ENCODE measurements around the gene BMP6. TPM values are rescaled to one million over a fixed set of nuclear protein-coding genes. Genes with fewer than 3 reads are reported as not detected.

BMP6 gene
- total RNA-seq, 1 experiment from 2014 or later = 6.4 TPM

DNA sequence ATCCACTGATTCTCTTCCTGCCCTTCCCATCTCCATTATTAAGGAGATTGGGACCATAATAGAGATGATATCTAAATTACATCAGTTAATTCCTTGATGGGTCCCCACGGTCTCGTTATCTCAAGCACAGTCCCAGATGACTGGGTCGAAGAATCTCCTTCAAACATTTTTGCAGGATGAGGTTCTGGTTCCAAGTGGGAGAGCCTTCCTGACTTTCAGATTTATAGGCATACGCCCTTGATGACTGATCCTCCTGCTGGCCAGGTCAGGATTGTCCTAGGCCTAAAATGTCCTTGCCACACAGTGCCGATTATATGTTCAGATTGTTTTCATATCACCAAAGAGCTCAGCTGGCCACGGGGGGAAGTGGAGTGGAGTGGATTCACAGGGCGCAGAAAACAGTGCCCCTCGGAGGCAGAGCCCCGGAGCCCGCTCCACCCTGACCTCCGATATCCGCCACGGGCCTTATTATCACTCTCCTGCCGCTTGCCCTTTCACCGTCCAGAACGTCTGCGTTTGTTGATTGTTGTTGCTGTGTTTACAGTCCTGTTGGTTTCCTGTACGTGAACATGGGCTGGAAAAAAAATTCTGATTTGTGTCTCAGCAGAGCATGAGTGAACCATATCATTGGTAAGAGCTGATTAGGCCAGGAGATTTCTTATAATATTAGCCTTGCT lies 8.9 kb downstream of the BMP6 start:
- no peak for DNase-seq (ENCODE audit: low read depth)
- in situ Hi-C loops (cut with HindIII; ENCODE audit: low pct_unique_long_range_greater_than_20kb, low sequenced_read_pairs) = no loop called here

DNA sequence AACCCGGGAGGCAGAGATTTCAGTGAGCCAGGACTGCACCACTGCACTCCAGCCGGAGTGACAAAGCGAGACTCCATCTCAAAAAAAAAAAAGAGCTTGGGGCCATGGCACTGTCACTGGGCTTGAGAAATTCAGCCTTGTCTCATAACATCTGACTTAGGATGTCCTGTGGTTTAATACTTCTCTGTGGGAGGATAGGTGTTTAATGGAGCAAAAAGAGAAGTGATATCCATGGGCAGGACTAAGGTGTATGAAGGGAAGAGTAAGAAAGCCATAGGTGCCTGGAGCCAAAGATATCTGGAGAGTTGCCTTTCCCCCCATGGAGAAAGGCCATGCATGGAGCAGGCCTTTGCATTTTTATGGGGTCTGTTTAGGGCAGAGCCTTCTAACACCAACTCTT lies 11.2 kb downstream of the BMP6 start:
- DNase-seq (ENCODE audit: low read depth) = no peak
- in situ Hi-C loops (cut with HindIII; ENCODE audit: low pct_unique_long_range_greater_than_20kb, low sequenced_read_pairs) = no loop called here

DNA sequence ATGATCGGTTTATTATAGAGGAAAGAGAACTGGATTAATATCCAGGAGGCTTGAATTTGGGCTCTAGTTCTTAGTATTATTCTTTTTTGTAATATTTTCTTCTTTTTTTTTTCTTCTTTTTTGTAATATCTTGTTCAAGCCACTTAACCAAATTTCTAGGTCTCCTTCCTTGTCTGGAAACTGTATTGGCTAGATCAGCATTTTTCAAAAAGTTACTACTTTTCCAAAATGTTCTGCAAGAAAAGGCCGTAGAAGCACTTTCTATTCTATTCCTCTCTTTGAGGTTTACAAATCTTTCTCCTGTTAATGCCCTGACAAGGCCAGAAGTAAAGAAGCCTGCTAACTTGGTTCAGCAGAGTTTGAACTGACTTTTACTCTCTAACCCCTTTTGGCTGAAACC lies 12.0 kb downstream of the BMP6 start:
- in situ Hi-C loops (cut with HindIII; ENCODE audit: low pct_unique_long_range_greater_than_20kb, low sequenced_read_pairs) = no loop called here
- DNase-seq (ENCODE audit: low read depth) = no peak

DNA sequence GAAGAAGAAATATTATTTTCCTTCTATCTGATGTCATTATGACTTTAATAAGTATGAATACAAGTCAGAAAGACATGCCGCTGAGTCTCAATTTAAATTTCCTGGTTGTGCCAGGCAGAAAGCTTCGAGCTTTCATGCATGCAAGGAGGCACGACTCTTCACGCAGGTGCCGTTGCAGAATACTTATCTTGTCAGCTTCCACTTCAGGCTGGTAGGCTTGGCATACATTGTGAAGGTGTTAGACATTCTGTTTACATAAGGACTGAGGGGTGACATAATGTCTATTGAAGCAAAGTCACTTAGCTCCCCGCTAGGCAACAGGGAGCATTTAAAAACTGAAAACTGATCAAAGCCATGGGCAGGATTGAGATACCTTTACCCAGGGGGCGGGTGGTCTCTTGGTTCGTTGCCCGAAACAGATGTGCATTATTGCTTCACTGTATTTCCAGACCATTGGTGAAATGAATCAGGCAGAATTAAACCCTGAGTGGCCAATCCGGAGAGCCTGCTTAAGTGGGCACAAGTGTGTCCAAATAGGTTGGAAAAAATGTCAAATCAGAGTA lies 16.4 kb downstream of the BMP6 start:
- in situ Hi-C loops (cut with HindIII; ENCODE audit: low pct_unique_long_range_greater_than_20kb, low sequenced_read_pairs) = no loop called here
- DNase-seq (ENCODE audit: low read depth) = no peak

DNA sequence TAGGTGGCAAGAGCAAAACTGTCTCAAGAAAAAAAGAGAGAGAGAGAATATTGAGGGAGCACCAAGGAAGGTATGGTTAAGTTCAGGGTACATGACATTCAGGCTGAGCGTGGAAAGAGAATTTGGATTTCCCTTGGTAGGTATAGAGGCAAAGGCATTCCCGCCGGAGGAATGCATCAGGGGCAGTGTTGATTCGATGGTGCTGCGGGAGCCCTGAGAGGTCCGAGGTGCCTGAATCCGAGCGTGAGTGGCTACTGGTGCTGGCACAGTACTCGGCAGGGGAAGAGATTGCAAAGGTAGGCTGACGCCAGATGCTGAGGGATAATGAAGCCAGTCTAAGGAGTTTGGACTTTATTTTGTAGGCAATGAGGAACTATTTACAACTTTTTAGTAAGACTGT lies 20.0 kb downstream of the BMP6 start:
- no peak for DNase-seq (ENCODE audit: low read depth)
- in situ Hi-C loops (cut with HindIII; ENCODE audit: low pct_unique_long_range_greater_than_20kb, low sequenced_read_pairs) = no loop called here

DNA sequence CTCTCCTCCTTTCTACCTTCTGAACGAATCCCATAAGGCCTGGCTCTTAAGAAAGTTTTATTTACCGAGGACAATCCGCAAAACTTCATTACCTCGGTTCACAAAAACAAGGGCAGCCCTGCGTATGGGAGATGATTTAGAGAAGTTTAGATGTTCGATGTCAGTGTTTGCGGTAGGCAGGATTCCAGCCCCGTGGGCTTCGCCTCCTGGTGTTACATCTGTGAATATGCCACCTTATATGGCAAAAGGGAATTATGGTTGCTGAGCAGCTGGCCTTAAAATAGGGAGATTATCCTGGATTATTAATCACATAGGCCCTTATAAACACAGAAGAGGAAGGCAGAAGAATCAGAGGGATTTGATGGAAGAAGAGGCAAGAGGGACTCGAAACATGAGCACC lies 21.1 kb downstream of the BMP6 start:
- in situ Hi-C loops (cut with HindIII; ENCODE audit: low pct_unique_long_range_greater_than_20kb, low sequenced_read_pairs) = no loop called here
- no peak for DNase-seq (ENCODE audit: low read depth)

DNA sequence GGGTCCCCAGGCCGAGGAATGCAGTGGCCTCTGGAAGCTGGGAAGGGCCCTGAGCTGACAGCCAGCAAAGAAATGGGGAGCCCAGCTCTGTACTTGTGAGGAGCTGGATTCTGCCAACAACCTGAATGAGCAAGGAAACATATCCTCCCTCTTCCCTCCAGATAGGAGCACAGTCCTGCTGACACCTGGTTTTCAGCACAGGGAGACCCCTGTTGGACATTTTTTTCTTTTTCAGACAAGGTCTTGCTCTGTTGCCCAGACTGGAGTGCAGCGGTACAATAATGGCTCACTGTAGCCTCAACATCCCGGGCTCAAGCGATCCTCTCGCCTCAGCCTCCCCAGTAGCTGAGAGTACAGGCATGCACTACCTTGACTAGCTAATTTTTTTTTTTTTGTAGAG lies 21.5 kb downstream of the BMP6 start:
- in situ Hi-C loops (cut with HindIII; ENCODE audit: low pct_unique_long_range_greater_than_20kb, low sequenced_read_pairs) = no loop called here
- DNase-seq (ENCODE audit: low read depth) = no peak

DNA sequence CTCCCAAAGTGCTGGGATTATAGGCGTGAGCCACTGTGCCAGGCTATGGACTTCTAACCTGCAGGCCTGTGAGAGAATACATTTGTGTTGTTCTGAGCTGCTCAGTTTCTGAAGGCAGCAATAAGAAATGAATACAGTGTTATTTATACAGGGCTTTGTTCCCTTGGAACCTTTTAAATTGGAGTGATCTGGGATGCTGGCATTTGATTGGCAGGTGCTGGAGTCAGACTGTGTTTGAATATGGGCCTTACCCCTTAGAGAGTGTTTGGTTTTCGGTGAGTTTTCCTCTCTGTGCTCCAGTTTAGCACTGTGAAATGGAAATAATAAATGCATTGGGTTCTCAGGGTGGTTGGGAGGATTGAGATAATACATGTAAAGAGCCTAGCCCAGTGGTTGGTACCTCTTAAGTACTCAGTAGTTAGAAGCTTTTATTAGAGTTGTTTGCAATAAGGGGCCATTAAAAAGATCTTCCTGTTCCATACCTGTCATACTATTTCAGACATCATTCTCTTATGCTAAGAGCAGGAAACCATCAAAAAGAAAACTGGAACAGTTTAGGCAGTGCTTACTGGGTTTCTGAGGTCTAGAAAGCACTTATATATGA lies 22.1 kb downstream of the BMP6 start:
- DNase-seq (ENCODE audit: low read depth) = no peak
- in situ Hi-C loops (cut with HindIII; ENCODE audit: low pct_unique_long_range_greater_than_20kb, low sequenced_read_pairs) = no loop called here

DNA sequence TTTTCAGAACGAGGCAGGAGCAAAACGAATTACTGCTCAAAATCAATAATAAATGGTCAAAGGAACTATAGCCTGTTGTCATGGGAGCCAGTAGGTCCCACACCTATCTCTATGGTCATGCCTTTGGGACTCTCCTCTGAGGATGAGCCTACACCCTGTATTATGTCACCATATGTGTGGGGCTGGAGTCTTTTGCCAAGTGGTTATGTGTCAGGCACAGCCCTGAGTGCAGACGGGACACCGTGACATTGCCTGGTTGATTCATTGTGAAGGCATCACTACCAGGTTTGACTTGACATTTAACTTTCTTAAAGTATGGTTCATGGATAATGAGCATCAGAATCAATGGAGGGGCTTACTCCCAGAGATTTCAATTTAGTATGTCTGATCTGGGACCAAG lies 23.6 kb downstream of the BMP6 start:
- in situ Hi-C loops (cut with HindIII; ENCODE audit: low pct_unique_long_range_greater_than_20kb, low sequenced_read_pairs) = no loop called here

DNA sequence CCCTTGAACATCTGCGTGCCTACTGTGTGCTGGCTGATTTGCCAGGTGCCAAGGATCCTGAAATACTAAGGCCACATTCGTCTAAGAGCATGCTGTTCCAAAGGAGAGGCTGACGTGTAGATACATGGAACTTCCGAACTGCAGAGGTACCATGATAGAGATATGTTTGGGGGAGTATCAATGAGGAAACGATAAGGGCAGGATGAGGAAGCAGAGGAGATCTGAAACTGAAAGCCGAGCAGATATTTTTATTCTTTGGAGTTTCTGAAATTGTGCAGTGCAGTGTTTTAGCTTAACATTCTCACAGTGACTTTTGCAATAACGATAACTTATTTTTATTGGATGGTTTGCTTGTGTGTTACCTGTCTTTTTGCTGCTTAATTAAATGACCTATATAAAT lies 24.3 kb downstream of the BMP6 start:
- in situ Hi-C loops (cut with HindIII; ENCODE audit: low pct_unique_long_range_greater_than_20kb, low sequenced_read_pairs) = no loop called here

More for the DNA sequence above, 23.6 kb downstream of the BMP6 start:
- DNase-seq (ENCODE audit: low read depth) = no peak

DNA sequence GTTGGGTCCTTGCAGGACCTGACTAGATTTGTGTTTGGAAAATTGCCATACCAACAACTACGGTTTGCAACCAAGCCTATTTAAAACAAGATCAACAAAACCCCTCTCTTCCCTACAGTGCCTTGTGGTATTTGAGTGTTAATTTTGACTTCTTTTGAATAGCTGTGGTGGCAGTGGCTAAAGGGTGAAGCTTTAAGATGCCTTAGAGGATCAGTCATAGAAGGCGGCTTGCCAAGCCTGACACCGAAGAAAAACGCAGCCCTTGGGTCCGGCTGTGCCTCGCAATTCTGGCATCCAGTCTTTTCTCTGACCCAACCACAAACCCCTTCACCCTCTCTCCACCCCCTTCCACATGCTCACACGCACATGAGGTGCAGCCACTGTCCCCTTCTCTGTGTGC lies 32.6 kb downstream of the BMP6 start:
- in situ Hi-C loops (cut with HindIII; ENCODE audit: low pct_unique_long_range_greater_than_20kb, low sequenced_read_pairs) = no loop called here
- peak; percentile 66 for DNase-seq (ENCODE audit: low read depth)

More for the DNA sequence above, 24.3 kb downstream of the BMP6 start:
- no peak for DNase-seq (ENCODE audit: low read depth)

DNA sequence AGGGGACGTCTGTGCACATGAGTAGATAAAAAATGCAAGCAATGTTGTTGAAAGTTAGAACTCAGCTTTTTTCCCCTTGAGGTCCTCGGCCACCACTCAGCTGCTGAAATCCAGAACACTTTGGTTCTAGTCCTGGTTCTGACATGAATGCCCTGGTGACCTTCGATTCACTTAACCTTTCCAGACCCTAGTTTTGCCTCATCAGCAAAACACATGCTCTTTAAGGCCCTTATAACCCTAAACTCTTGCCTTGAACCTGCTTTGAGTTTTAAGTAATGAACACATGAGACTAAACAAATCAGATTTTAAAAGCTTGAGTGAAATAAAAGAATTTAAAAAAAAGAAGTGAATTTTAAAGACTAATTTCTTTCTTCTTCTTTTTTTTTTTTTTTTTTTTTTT lies 33.4 kb downstream of the BMP6 start:
- in situ Hi-C loops (cut with HindIII; ENCODE audit: low pct_unique_long_range_greater_than_20kb, low sequenced_read_pairs) = no loop called here

DNA sequence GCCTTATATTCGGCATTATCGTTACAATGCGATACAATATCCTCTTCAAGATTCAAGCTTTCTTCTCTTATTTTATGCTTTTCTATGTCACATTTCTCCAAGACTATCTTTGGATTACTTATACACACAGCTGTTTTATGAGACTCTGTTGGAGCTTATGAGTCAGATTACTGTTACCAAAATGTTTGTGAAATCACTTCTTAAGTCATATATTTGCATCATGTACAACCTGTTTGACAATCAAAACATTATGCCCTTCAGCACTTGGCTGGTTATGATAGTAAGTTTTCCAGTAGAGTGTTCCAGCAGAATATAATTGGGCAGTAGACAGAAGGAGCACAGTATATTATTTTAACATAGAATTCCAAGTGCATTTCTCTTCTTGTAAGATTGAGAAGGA lies 35.2 kb downstream of the BMP6 start:
- in situ Hi-C loops (cut with HindIII; ENCODE audit: low pct_unique_long_range_greater_than_20kb, low sequenced_read_pairs) = no loop called here
- DNase-seq (ENCODE audit: low read depth) = no peak

More for the DNA sequence above, 33.4 kb downstream of the BMP6 start:
- DNase-seq (ENCODE audit: low read depth) = no peak

DNA sequence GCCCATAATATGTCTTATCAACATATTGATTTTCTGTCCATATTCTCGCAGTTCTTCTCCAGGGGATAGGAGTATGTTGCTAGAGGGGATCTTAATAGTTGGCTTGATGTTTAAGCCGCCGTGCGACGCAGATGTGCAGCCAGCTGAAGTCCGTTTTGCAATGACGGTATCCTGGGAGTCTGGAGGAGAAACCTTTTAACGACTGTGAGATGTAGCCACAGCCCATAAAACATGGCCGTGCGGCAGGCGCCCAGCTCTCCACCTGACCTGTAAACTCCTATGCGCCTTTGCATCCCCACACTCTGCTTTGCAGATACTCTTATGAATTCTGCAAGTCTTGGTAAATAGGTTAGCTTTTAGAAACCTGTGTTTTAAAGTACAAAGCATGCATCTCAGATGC lies 36.9 kb downstream of the BMP6 start:
- in situ Hi-C loops (cut with HindIII; ENCODE audit: low pct_unique_long_range_greater_than_20kb, low sequenced_read_pairs) = no loop called here

DNA sequence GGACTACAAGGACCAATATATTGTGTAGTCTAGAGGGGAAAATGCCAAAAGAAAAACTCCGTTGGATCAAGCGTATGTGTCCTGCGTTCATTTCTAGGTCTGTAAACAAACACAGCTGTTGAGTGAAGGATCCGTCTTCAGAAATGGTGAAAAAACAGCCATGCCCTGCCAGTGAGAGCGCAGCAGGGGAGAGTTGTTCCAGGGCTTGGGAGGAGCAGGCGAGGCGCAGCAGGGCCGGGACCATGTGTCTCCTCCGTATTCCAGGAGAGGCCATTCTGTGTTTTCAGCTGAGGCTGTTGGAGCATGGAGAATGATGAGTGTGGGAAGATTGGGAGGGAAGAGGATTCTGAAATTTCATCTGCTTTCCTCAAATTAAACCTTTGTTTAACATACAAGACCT lies 38.0 kb downstream of the BMP6 start:
- no peak for DNase-seq (ENCODE audit: low read depth)
- in situ Hi-C loops (cut with HindIII; ENCODE audit: low pct_unique_long_range_greater_than_20kb, low sequenced_read_pairs) = no loop called here

More for the DNA sequence above, 36.9 kb downstream of the BMP6 start:
- DNase-seq (ENCODE audit: low read depth) = no peak

DNA sequence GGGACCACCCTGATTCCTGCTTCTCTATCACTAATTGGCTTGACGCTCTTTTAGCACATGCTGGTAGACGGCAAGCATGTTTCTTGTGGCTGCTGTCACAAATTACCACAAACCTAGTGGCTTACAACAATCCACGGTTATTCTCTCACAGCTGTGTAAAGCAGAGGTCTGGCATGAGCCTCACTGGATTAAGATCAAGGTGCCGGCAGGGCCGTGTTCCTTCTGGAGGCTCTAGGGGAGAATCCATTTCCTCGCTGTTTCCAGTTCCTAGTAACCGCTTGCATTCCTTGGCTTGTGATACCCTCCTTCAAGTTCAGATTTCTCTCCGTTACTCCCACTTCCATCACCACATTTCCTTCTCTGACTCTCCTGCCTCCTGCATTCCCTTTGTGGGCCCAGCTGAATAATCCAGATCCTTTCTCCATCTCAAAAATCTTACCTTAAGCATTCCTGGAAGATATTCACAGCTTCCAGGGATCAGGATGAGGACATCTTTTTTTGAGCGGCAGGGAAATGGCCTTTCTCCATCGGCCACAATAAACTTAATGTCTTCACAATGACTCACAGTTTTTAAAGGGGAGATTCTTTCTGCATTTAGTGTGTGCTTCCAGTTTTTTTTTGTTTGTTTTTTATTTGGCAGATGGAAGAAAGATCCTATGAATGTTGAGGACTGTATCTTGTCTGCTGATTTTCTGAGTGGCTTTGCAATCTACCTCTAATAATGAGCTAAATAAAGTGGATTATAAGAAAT lies 39.9 kb downstream of the BMP6 start:
- in situ Hi-C loops (cut with HindIII; ENCODE audit: low pct_unique_long_range_greater_than_20kb, low sequenced_read_pairs) = no loop called here
- no peak for DNase-seq (ENCODE audit: low read depth)

DNA sequence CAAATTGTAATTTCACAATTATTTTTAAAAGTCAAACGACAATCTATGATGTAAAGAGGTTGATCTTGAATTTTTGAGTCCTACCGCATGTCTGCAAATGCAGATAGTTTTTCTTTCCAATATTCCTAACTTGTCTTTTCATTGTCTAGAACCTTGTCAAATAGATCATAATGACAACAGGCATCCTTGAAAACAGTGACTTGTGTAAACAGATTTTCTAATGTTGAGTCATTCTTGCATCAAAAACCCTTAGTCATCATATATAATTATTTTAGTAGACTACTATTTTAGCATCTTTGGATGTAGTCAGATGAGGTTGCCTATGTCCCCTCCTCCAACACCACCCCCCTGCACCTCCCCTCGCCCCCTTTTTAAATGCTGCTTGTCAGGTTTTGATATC lies 43.8 kb downstream of the BMP6 start:
- in situ Hi-C loops (cut with HindIII; ENCODE audit: low pct_unique_long_range_greater_than_20kb, low sequenced_read_pairs) = no loop called here
- DNase-seq (ENCODE audit: low read depth) = peak; percentile 29

DNA sequence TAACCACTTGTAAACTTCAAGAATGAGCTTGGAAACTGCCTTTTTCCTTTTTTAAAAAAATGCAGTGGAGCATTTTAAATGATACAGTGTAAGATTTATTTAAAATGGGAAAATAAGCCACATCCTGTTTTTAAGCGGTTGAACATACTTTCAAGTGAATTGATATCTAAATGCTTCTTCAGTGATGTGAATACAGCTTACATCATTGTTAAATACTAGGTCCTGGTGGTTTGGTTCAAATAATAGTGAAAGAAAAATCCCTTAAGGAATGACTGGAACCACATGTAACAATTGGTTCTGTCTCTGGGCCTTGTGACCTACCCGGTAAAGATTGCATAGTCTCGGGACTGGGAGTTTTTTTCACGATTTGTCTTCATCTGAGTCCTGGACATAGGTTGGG lies 44.2 kb downstream of the BMP6 start:
- DNase-seq (ENCODE audit: low read depth) = no peak
- in situ Hi-C loops (cut with HindIII; ENCODE audit: low pct_unique_long_range_greater_than_20kb, low sequenced_read_pairs) = no loop called here

DNA sequence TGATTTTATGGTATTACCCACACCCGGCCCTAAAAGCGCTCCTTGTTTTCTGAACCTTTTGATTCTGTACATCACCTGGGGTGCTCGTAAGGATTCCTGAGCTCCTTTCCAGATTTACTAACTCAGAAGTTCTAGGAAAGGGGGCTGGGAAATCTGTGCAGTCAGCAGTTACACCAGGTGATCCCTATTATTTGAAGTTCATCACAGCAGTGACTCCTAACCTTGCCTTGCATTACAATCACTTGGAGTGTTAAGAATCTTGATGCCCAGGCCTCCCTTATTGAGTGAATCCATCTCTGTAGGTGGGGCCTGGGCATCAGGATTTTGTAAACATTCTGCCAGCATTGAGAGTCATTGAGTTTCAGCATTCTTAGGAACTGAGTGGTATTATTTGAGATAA lies 44.7 kb downstream of the BMP6 start:
- DNase-seq (ENCODE audit: low read depth) = no peak
- in situ Hi-C loops (cut with HindIII; ENCODE audit: low pct_unique_long_range_greater_than_20kb, low sequenced_read_pairs) = no loop called here

All from Caki2 (cell line).